A549 (cell line): ENCODE data around the gene MAML3. TPM values are rescaled to one million over a fixed set of nuclear protein-coding genes. Genes with fewer than 3 reads are reported as not detected.

Source experiments
- ATAC-seq, 2 experiments: fragments of 200-7000 bp in 1 of 2; fragments of >200 bp in 1 of 2; cut with Nextera tagmentation in 1 of 2; cut with Tn5 transposase in 1 of 2; 3 replicates each; pipeline versions ENCODE4 v1.8.0 to v1.9.1; 2018 to 2020; ENCODE audit warnings: mild to moderate bottlenecking in 1 of 2, moderate library complexity in 1 of 2
- CTCF ChIA-PET: fragments of 300-600 bp; sonication (Branson Sonifier 250); formaldehyde crosslinking; extraction: SDS; loops from one replicate; lab custom pipeline; 2021; ENCODE audit warnings: antibody characterized with exemption, inconsistent platforms; lab: Yijun Ruan, JAX
- POLR2A ChIA-PET: fragments of 350-600 bp; formaldehyde crosslinking; extraction: SDS; loops from one replicate; lab custom pipeline; 2021; ENCODE audit warnings: antibody characterized with exemption, inconsistent platforms; lab: Yijun Ruan, JAX
- DNase-seq, 2 experiments: peaks; one replicate each; pipeline versions ENCODE4 v3.0.0 to v3.0.0-alpha.2; 2011 to 2016; ENCODE audit warnings: low read depth in 1 of 2, low spot score in 1 of 2
- FAIRE-seq: peaks from 2 replicates; lab custom pipeline; 2011; peaks lifted over from hg19 to GRCh38; lab: Jason Lieb, UNC
- H3K27ac ChIP-seq, 2 experiments: fragments of >200 bp; sonication (Bioruptor Twin); formaldehyde crosslinking; 3 replicates each; pipeline ENCODE4 v1.5.1; 2016 to 2017
- H3K4me1 ChIP-seq: fragments of >200 bp; sonication (Bioruptor Twin); formaldehyde crosslinking; 3 replicates; pipeline ENCODE4 v1.6.1; 2016
- H3K4me2 ChIP-seq: fragments of >200 bp; sonication (Bioruptor Twin); formaldehyde crosslinking; 3 replicates; pipeline ENCODE4 v1.6.1; 2016
- H3K4me3 ChIP-seq: fragments of >200 bp; sonication (Bioruptor Twin); formaldehyde crosslinking; 3 replicates; pipeline ENCODE4 v1.5.1; 2016
- H3K9me3 ChIP-seq: fragments of >200 bp; sonication (Bioruptor Twin); formaldehyde crosslinking; 3 replicates; pipeline ENCODE4 v1.6.1; 2016
- CEBPB ChIP-seq, 2 experiments: fragments of >200 bp in 1 of 2; sonication (Bioruptor Twin) in 1 of 2; formaldehyde crosslinking in 1 of 2; IDR thresholded peaks; 2 replicates each; pipeline ENCODE4 v1.6.1; 2012 to 2016
- CHD2 ChIP-seq: fragments of 150-350 bp; IDR thresholded peaks from 2 replicates; pipeline ENCODE4 v1.6.1; 2014; ENCODE audit warnings: low read length; ENCODE audit not compliant: partially characterized antibody
- EHMT2 ChIP-seq: fragments of 200-600 bp; sonication (generic); IDR thresholded peaks from 2 replicates; pipeline ENCODE4 v1.6.1; 2016; ENCODE audit warnings: antibody characterized with exemption, low read depth, mild to moderate bottlenecking, moderate library complexity
- GATA3 ChIP-seq: IDR thresholded peaks from 2 replicates; pipeline ENCODE4 v1.6.1; 2012; ENCODE audit warnings: borderline replicate concordance
- HEYL ChIP-seq: fragments of 250-450 bp; sonication (Bioruptor Pico); IDR thresholded peaks from 2 replicates; pipeline ENCODE4 v1.8.0; 2021; ENCODE audit warnings: mild to moderate bottlenecking, moderate library complexity
- JUN ChIP-seq, 2 experiments: fragments of >200 bp; sonication (Bioruptor Twin); formaldehyde crosslinking; IDR thresholded peaks; 2 replicates in 1 of 2; 3 replicates in 1 of 2; pipeline ENCODE4 v1.6.1; 2016 to 2017
- MAFK ChIP-seq: fragments of 450-650 bp; IDR thresholded peaks from 2 replicates; pipeline ENCODE4 v1.6.1; 2014; ENCODE audit not compliant: partially characterized antibody
- MAZ ChIP-seq: fragments of 150-350 bp; IDR thresholded peaks from 2 replicates; pipeline ENCODE4 v1.6.1; 2014; ENCODE audit warnings: antibody characterized with exemption, low read depth, low read length, borderline replicate concordance
- NFE2L2 ChIP-seq: fragments of 150-350 bp; conservative IDR thresholded peaks from 2 replicates; pipeline ENCODE4 v1.6.1; 2014; ENCODE audit warnings: low read length
- POLR2A ChIP-seq: IDR thresholded peaks from 2 replicates; pipeline ENCODE4 v1.6.1; 2012; ENCODE audit warnings: mild to moderate bottlenecking, low read length
- POLR2AphosphoS2 ChIP-seq: conservative IDR thresholded peaks from 2 replicates; pipeline ENCODE4 v1.6.1; 2012; ENCODE audit warnings: low read length, improper control_type of control experiment, inconsistent platforms
- RARB ChIP-seq: fragments of 250-450 bp; sonication (Bioruptor Pico); IDR thresholded peaks from 2 replicates; pipeline ENCODE4 v1.8.0; 2021; ENCODE audit warnings: mild to moderate bottlenecking, moderate library complexity
- ZNF302 ChIP-seq: fragments of 250-450 bp; sonication (Bioruptor Pico); IDR thresholded peaks from 2 replicates; pipeline ENCODE4 v1.9.0; 2021; ENCODE audit warnings: inconsistent platforms, mild to moderate bottlenecking, moderate library complexity
- WGBS: methylation state at CpG from one replicate; pipeline ENCODE4 v1.1.6; 2017; ENCODE audit errors: missing lambda C conversion rate; 5-methylcytosine and 5-hydroxymethylcytosine counted together
- polyA plus RNA-seq, 4 experiments: library from polyadenylated mRNA; depleted of rRNA in 3 of 4; stranded (reverse); fragments of >200 nt; fragmentation: RNase III in 1 of 4; extraction: RNeasy Plus Mini Kit Qiagen cat#74134 plus additional on column Dnase treatment in 1 of 4; gene quantifications; 2 replicates in 3 of 4; 3 replicates in 1 of 4; pipeline ENCODE4 v1.2.3, GENCODE V29; 2011 to 2017
- TF ChIP-seq, protein P1 (sequence below): fragments of 200-600 bp; sonication (generic); IDR thresholded peaks from 2 replicates; pipeline ENCODE4 v1.6.1; 2016; ENCODE audit warnings: antibody characterized with exemption, mild to moderate bottlenecking, moderate library complexity
- TF ChIP-seq, protein P2 (sequence below): fragments of >200 bp; sonication (Bioruptor Twin); formaldehyde crosslinking; IDR thresholded peaks from 3 replicates; pipeline ENCODE4 v1.5.1; 2016
- TF ChIP-seq, protein P3 (sequence below): fragments of 250-450 bp; sonication (Bioruptor Pico); IDR thresholded peaks from 2 replicates; pipeline ENCODE4 v1.5.0; 2021; ENCODE audit warnings: mild to moderate bottlenecking, moderate library complexity, borderline replicate concordance
- TF ChIP-seq, protein P4 (sequence below): IDR thresholded peaks from 2 replicates; pipeline ENCODE4 v1.6.1; 2012
- TF ChIP-seq, protein P5 (sequence below): fragments of 450-650 bp; IDR thresholded peaks from 2 replicates; pipeline ENCODE4 v1.6.1; 2014; ENCODE audit warnings: antibody characterized with exemption
- TF ChIP-seq, protein P6 (sequence below): IDR thresholded peaks from 2 replicates; pipeline ENCODE4 v1.6.1; 2012

Gene MAML3
- polyA plus RNA-seq, 2 of the 4 experiments (the other 2 are of a cell fraction) = 9.0 to 22.2 TPM

DNA sequence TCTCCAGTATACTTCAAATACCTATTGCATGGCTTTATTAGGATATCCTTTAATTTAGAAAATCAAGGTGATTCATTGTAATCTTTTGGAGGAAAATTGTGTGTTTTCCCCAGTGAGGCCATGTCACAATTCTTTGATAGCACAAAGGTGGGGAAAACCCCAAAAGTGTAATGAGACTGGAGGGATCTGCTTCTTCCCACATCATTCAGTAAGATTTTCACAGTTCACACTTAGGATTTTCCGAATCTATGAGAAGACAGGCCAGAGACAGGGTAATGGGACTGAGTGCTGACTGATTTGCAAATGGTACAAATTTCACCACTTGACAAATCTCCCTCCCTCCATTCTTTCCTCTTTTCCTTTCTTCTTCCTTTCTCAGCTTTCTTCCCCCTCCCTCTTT, 307.2 kb downstream of the MAML3 start:
- Histone ChIP-seq H3K4me2 (no peak overlapping the region), H3K4me3 (no peak overlapping the region), H3K27ac (no peak overlapping the region), H3K9me3 (no peaks in the 10 kb centered on the region), H3K4me1 (peaks cover 15% of the 10 kb centered on the region)
- no peak for ATAC-seq
- 92% methylated on average over 1 of the region's 1 CpG for WGBS
- POLR2A ChIA-PET = no interaction called here
- no peak for FAIRE-seq
- TF ChIP-seq, protein P1, sequence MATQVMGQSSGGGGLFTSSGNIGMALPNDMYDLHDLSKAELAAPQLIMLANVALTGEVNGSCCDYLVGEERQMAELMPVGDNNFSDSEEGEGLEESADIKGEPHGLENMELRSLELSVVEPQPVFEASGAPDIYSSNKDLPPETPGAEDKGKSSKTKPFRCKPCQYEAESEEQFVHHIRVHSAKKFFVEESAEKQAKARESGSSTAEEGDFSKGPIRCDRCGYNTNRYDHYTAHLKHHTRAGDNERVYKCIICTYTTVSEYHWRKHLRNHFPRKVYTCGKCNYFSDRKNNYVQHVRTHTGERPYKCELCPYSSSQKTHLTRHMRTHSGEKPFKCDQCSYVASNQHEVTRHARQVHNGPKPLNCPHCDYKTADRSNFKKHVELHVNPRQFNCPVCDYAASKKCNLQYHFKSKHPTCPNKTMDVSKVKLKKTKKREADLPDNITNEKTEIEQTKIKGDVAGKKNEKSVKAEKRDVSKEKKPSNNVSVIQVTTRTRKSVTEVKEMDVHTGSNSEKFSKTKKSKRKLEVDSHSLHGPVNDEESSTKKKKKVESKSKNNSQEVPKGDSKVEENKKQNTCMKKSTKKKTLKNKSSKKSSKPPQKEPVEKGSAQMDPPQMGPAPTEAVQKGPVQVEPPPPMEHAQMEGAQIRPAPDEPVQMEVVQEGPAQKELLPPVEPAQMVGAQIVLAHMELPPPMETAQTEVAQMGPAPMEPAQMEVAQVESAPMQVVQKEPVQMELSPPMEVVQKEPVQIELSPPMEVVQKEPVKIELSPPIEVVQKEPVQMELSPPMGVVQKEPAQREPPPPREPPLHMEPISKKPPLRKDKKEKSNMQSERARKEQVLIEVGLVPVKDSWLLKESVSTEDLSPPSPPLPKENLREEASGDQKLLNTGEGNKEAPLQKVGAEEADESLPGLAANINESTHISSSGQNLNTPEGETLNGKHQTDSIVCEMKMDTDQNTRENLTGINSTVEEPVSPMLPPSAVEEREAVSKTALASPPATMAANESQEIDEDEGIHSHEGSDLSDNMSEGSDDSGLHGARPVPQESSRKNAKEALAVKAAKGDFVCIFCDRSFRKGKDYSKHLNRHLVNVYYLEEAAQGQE = no peak
- TF ChIP-seq POLR2AphosphoS2 (no peak), EHMT2 (no peak), HEYL (no peak), JUN (IDR thresholded peaks at IDR 0.05) (no peak), POLR2A (no peak), CHD2 (no peak), NFE2L2 (no peak), GATA3 (no peak), CEBPB (IDR thresholded peaks at IDR 0.05) (no peak), MAZ (no peak), RARB (CRISPR knock-in tag) (no peak), MAFK (no peak), ZNF302 (CRISPR knock-in tag) (no peak)
- TF ChIP-seq, protein P2, sequence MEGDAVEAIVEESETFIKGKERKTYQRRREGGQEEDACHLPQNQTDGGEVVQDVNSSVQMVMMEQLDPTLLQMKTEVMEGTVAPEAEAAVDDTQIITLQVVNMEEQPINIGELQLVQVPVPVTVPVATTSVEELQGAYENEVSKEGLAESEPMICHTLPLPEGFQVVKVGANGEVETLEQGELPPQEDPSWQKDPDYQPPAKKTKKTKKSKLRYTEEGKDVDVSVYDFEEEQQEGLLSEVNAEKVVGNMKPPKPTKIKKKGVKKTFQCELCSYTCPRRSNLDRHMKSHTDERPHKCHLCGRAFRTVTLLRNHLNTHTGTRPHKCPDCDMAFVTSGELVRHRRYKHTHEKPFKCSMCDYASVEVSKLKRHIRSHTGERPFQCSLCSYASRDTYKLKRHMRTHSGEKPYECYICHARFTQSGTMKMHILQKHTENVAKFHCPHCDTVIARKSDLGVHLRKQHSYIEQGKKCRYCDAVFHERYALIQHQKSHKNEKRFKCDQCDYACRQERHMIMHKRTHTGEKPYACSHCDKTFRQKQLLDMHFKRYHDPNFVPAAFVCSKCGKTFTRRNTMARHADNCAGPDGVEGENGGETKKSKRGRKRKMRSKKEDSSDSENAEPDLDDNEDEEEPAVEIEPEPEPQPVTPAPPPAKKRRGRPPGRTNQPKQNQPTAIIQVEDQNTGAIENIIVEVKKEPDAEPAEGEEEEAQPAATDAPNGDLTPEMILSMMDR = no peak
- TF ChIP-seq, protein P3, sequence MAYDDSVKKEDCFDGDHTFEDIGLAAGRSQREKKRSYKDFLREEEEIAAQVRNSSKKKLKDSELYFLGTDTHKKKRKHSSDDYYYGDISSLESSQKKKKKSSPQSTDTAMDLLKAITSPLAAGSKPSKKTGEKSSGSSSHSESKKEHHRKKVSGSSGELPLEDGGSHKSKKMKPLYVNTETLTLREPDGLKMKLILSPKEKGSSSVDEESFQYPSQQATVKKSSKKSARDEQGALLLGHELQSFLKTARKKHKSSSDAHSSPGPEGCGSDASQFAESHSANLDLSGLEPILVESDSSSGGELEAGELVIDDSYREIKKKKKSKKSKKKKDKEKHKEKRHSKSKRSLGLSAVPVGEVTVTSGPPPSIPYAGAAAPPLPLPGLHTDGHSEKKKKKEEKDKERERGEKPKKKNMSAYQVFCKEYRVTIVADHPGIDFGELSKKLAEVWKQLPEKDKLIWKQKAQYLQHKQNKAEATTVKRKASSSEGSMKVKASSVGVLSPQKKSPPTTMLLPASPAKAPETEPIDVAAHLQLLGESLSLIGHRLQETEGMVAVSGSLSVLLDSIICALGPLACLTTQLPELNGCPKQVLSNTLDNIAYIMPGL (CRISPR knock-in tag) = no peak
- TF ChIP-seq, protein P4, sequence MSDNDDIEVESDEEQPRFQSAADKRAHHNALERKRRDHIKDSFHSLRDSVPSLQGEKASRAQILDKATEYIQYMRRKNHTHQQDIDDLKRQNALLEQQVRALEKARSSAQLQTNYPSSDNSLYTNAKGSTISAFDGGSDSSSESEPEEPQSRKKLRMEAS = no peak
- TF ChIP-seq, protein P5, sequence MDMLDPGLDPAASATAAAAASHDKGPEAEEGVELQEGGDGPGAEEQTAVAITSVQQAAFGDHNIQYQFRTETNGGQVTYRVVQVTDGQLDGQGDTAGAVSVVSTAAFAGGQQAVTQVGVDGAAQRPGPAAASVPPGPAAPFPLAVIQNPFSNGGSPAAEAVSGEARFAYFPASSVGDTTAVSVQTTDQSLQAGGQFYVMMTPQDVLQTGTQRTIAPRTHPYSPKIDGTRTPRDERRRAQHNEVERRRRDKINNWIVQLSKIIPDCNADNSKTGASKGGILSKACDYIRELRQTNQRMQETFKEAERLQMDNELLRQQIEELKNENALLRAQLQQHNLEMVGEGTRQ = no peak
- TF ChIP-seq, protein P6, sequence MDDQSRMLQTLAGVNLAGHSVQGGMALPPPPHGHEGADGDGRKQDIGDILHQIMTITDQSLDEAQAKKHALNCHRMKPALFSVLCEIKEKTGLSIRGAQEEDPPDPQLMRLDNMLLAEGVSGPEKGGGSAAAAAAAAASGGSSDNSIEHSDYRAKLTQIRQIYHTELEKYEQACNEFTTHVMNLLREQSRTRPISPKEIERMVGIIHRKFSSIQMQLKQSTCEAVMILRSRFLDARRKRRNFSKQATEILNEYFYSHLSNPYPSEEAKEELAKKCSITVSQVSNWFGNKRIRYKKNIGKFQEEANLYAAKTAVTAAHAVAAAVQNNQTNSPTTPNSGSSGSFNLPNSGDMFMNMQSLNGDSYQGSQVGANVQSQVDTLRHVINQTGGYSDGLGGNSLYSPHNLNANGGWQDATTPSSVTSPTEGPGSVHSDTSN = no peak
- CTCF ChIA-PET = no interaction called here
- DNase-seq = no peak
